Activated T-helper 17 cell treated with anti-CD3 and anti-CD28 coated beads, Interleukin-2, amount 50 U/mL, for 72 hours (primary cell): ENCODE measurements around the gene BID. TPM values are rescaled to one million over a fixed set of nuclear protein-coding genes. Genes with fewer than 3 reads are reported as not detected.
"Not testable (repeated sequence)": the region's sequence is repeated elsewhere in the genome, so short reads cannot be mapped to it uniquely, and the experiment has no call there.

Source experiments
- ATAC-seq: fragments of 150-1000 bp; cut with Tn5 transposase; replicated peaks from 2 replicates; pipeline ENCODE4 v1.10.0; 2021; ENCODE audit warnings: mild to moderate bottlenecking, moderate library complexity
- H3K27ac Mint-ChIP-seq: one replicate; pipeline ENCODE4 v1.8.0; 2022; ENCODE audit warnings: mixed read lengths
- H3K27me3 Mint-ChIP-seq: one replicate; pipeline ENCODE4 v1.8.0; 2022; ENCODE audit warnings: mixed read lengths
- H3K36me3 Mint-ChIP-seq: one replicate; pipeline ENCODE4 v1.8.0; 2022; ENCODE audit warnings: low read depth, mild to moderate bottlenecking, mixed read lengths
- H3K4me1 Mint-ChIP-seq: one replicate; pipeline ENCODE4 v1.8.0; 2022; ENCODE audit warnings: mixed read lengths
- H3K4me3 Mint-ChIP-seq: one replicate; pipeline ENCODE4 v1.8.0; 2022; ENCODE audit warnings: mild to moderate bottlenecking, mixed read lengths
- H3K9me3 Mint-ChIP-seq: one replicate; pipeline ENCODE4 v1.8.0; 2022; ENCODE audit warnings: mixed read lengths
- total RNA-seq, 2 donors: library from RNA; stranded (reverse); gene quantifications; one replicate each; pipeline ENCODE4 v1.2.3, GENCODE V29; 2022

BID gene
- total RNA-seq, 2 donors from 2014 or later: 6.2 to 19.2 TPM

- peaks cover 28% of the 10 kb centered on the region for H3K36me3 Mint-ChIP-seq
- peak overlapping the region; percentile 67 for H3K4me3 Mint-ChIP-seq
- H3K4me1 Mint-ChIP-seq: peaks cover 12% of the 10 kb centered on the region
- ATAC-seq: no peak
- peak overlapping the region; percentile 65 for H3K27ac Mint-ChIP-seq
- no peaks in the 10 kb centered on the region for H3K9me3 Mint-ChIP-seq
- no peaks in the 10 kb centered on the region for H3K27me3 Mint-ChIP-seq
These were observed 68.7 kb downstream of the BID start for GRCh38 chr22:17705546-17705945.

GRCh38 chr22:17703811-17704210 is 70.5 kb downstream of the BID start:
- H3K27me3 Mint-ChIP-seq: no peaks in the 10 kb centered on the region
- H3K9me3 Mint-ChIP-seq: no peaks in the 10 kb centered on the region
- H3K4me1 Mint-ChIP-seq: peaks cover 12% of the 10 kb centered on the region
- H3K27ac Mint-ChIP-seq: no peak overlapping the region
- peaks cover 40% of the 10 kb centered on the region for H3K36me3 Mint-ChIP-seq
- H3K4me3 Mint-ChIP-seq: no peak overlapping the region
- no peak for ATAC-seq

- no peak for ATAC-seq
- no peaks in the 10 kb centered on the region for H3K4me1 Mint-ChIP-seq
- no peaks in the 10 kb centered on the region for H3K9me3 Mint-ChIP-seq
- no peak overlapping the region for H3K4me3 Mint-ChIP-seq
- H3K27ac Mint-ChIP-seq: no peak overlapping the region
- no peaks in the 10 kb centered on the region for H3K27me3 Mint-ChIP-seq
- H3K36me3 Mint-ChIP-seq: peaks cover 42% of the 10 kb centered on the region
These were observed 73.5 kb downstream of the BID start for GRCh38 chr22:17700778-17701177.

- Mint-ChIP-seq H3K9me3 (no peaks in the 10 kb centered on the region), H3K4me1 (no peaks in the 10 kb centered on the region)
- no peak for ATAC-seq
These were observed 74.5 kb downstream of the BID start for GRCh38 chr22:17699696-17700340.

GRCh38 chr22:17698948-17699347 is 75.3 kb downstream of the BID start:
- H3K4me1 Mint-ChIP-seq: no peaks in the 10 kb centered on the region
- no peaks in the 10 kb centered on the region for H3K9me3 Mint-ChIP-seq
- no peak overlapping the region for H3K27ac Mint-ChIP-seq
- no peak overlapping the region for H3K4me3 Mint-ChIP-seq
- H3K27me3 Mint-ChIP-seq: no peaks in the 10 kb centered on the region
- H3K36me3 Mint-ChIP-seq: peaks cover 50% of the 10 kb centered on the region
- ATAC-seq: no peak

More at GRCh38 chr22:17699696-17700340, 74.5 kb downstream of the BID start:
- Mint-ChIP-seq H3K27me3 (no peaks in the 10 kb centered on the region), H3K36me3 (peaks cover 49% of the 10 kb centered on the region), H3K27ac (no peak overlapping the region), H3K4me3 (no peak overlapping the region)

- H3K36me3 Mint-ChIP-seq: peaks cover 43% of the 10 kb centered on the region
- not testable (repeated sequence) for H3K27me3 Mint-ChIP-seq, H3K4me3 Mint-ChIP-seq, H3K4me1 Mint-ChIP-seq, H3K27ac Mint-ChIP-seq, ATAC-seq, H3K9me3 Mint-ChIP-seq
These were observed 76.0 kb downstream of the BID start for GRCh38 chr22:17698276-17698675.

GRCh38 chr22:17697196-17697595 is 77.1 kb downstream of the BID start:
- not testable (repeated sequence) for H3K9me3 Mint-ChIP-seq, ATAC-seq, H3K27me3 Mint-ChIP-seq, H3K4me1 Mint-ChIP-seq, H3K27ac Mint-ChIP-seq, H3K4me3 Mint-ChIP-seq
- H3K36me3 Mint-ChIP-seq: peaks cover 45% of the 10 kb centered on the region

GRCh38 chr22:17695986-17696385 is 78.3 kb downstream of the BID start:
- Mint-ChIP-seq H3K4me3 (no peak overlapping the region), H3K4me1 (no peaks in the 10 kb centered on the region), H3K36me3 (peaks cover 57% of the 10 kb centered on the region), H3K27me3 (no peaks in the 10 kb centered on the region), H3K9me3 (no peaks in the 10 kb centered on the region), H3K27ac (no peak overlapping the region)
- ATAC-seq: no peak

GRCh38 chr22:17694752-17695151 is 79.5 kb downstream of the BID start:
- Mint-ChIP-seq H3K36me3 (peaks cover 53% of the 10 kb centered on the region), H3K9me3 (no peaks in the 10 kb centered on the region), H3K4me3 (no peak overlapping the region), H3K4me1 (no peaks in the 10 kb centered on the region), H3K27ac (no peak overlapping the region), H3K27me3 (no peaks in the 10 kb centered on the region)
- ATAC-seq: no peak

- Mint-ChIP-seq H3K36me3 (peaks cover 51% of the 10 kb centered on the region), H3K4me1 (no peaks in the 10 kb centered on the region), H3K27me3 (no peaks in the 10 kb centered on the region), H3K27ac (no peak overlapping the region), H3K4me3 (no peak overlapping the region), H3K9me3 (no peaks in the 10 kb centered on the region)
- ATAC-seq: no peak
These were observed 80.1 kb downstream of the BID start for GRCh38 chr22:17694193-17694592.

- no peak overlapping the region for H3K4me3 Mint-ChIP-seq
- H3K9me3 Mint-ChIP-seq: no peaks in the 10 kb centered on the region
- peaks cover 50% of the 10 kb centered on the region for H3K36me3 Mint-ChIP-seq
- no peaks in the 10 kb centered on the region for H3K27me3 Mint-ChIP-seq
- no peaks in the 10 kb centered on the region for H3K4me1 Mint-ChIP-seq
- no peak overlapping the region for H3K27ac Mint-ChIP-seq
- ATAC-seq: no peak
These were observed 81.4 kb downstream of the BID start for GRCh38 chr22:17692841-17693240.

GRCh38 chr22:17684245-17684644 is 90.0 kb downstream of the BID start:
- no peak overlapping the region for H3K27ac Mint-ChIP-seq
- no peaks in the 10 kb centered on the region for H3K27me3 Mint-ChIP-seq
- H3K4me1 Mint-ChIP-seq: no peaks in the 10 kb centered on the region
- H3K9me3 Mint-ChIP-seq: no peaks in the 10 kb centered on the region
- H3K36me3 Mint-ChIP-seq: peaks cover 25% of the 10 kb centered on the region
- H3K4me3 Mint-ChIP-seq: no peak overlapping the region
- ATAC-seq: no peak

Other genes starting within 250 kb of the BID start
- gene SLC25A18, start 211.0 kb downstream of the BID start, total RNA-seq: not detected
- 10 to 100 TPM; 73.2 to 97.1 TPM for gene ATP6V1E1, start 145.7 kb downstream of the BID start, total RNA-seq
- 10 to 100 TPM; 25.1 to 31.4 TPM for gene BCL2L13, start 135.7 kb downstream of the BID start, total RNA-seq